ENCODE results near the gene USH2A.

USH2A gene

GRCh38 chr1:216389774-216390173 lies 33.5 kb downstream of the USH2A start:
- Histone ChIP-seq H3K36me3 (ENCODE audit: control insufficient read depth, insufficient read depth, low read length) (no peaks in the 10 kb centered on the region), H3K27me3 (replicated peaks; ENCODE audit: control insufficient read depth, insufficient read depth, low read length) (no peaks in the 10 kb centered on the region), H3K4me3 (replicated peaks; ENCODE audit: low read depth, low read length) (no peak overlapping the region)
- no peak for DNase-seq (ENCODE audit: extremely low read depth, insufficient read length)
- no peak for TF ChIP-seq CTCF (IDR thresholded peaks at IDR 0.05; ENCODE audit: insufficient read depth, low read length, poor library complexity, severe bottlenecking)

- no peak for DNase-seq (ENCODE audit: extremely low read depth, insufficient read length)
- no peaks in the 10 kb centered on the region for H3K36me3 ChIP-seq (ENCODE audit: control insufficient read depth, insufficient read depth, low read length)
- TF ChIP-seq CTCF (IDR thresholded peaks at IDR 0.05; ENCODE audit: insufficient read depth, low read length, poor library complexity, severe bottlenecking), result no peak
- no peaks in the 10 kb centered on the region for H3K27me3 ChIP-seq (replicated peaks; ENCODE audit: control insufficient read depth, insufficient read depth, low read length)
- H3K4me3 ChIP-seq (replicated peaks; ENCODE audit: low read depth, low read length), result no peak overlapping the region
These were observed 34.7 kb downstream of the USH2A start for GRCh38 chr1:216388558-216388957.

GRCh38 chr1:216387782-216388181 lies 35.5 kb downstream of the USH2A start:
- H3K27me3 ChIP-seq (replicated peaks; ENCODE audit: control insufficient read depth, insufficient read depth, low read length), result no peaks in the 10 kb centered on the region
- H3K4me3 ChIP-seq (replicated peaks; ENCODE audit: low read depth, low read length), result no peak overlapping the region
- no peak for TF ChIP-seq CTCF (IDR thresholded peaks at IDR 0.05; ENCODE audit: insufficient read depth, low read length, poor library complexity, severe bottlenecking)
- H3K36me3 ChIP-seq (ENCODE audit: control insufficient read depth, insufficient read depth, low read length), result no peaks in the 10 kb centered on the region
- no peak for DNase-seq (ENCODE audit: extremely low read depth, insufficient read length)

- no peaks in the 10 kb centered on the region for H3K27me3 ChIP-seq (replicated peaks; ENCODE audit: control insufficient read depth, insufficient read depth, low read length)
- no peak for TF ChIP-seq CTCF (IDR thresholded peaks at IDR 0.05; ENCODE audit: insufficient read depth, low read length, poor library complexity, severe bottlenecking)
- H3K36me3 ChIP-seq (ENCODE audit: control insufficient read depth, insufficient read depth, low read length), result no peaks in the 10 kb centered on the region
- no peak for DNase-seq (ENCODE audit: extremely low read depth, insufficient read length)
- H3K4me3 ChIP-seq (replicated peaks; ENCODE audit: low read depth, low read length), result no peak overlapping the region
These were observed 43.8 kb downstream of the USH2A start for GRCh38 chr1:216379441-216379840.

- H3K27me3 ChIP-seq (replicated peaks; ENCODE audit: control insufficient read depth, insufficient read depth, low read length), result no peaks in the 10 kb centered on the region
- TF ChIP-seq CTCF (IDR thresholded peaks at IDR 0.05; ENCODE audit: insufficient read depth, low read length, poor library complexity, severe bottlenecking), result no peak
- no peak for DNase-seq (ENCODE audit: extremely low read depth, insufficient read length)
- no peak overlapping the region for H3K4me3 ChIP-seq (replicated peaks; ENCODE audit: low read depth, low read length)
- H3K36me3 ChIP-seq (ENCODE audit: control insufficient read depth, insufficient read depth, low read length), result no peaks in the 10 kb centered on the region
These were observed 55.0 kb downstream of the USH2A start for GRCh38 chr1:216368249-216368648.

- no peak for DNase-seq (ENCODE audit: extremely low read depth, insufficient read length)
- no peak for TF ChIP-seq CTCF (IDR thresholded peaks at IDR 0.05; ENCODE audit: insufficient read depth, low read length, poor library complexity, severe bottlenecking)
- Histone ChIP-seq H3K27me3 (replicated peaks; ENCODE audit: control insufficient read depth, insufficient read depth, low read length) (no peaks in the 10 kb centered on the region), H3K36me3 (ENCODE audit: control insufficient read depth, insufficient read depth, low read length) (no peaks in the 10 kb centered on the region), H3K4me3 (replicated peaks; ENCODE audit: low read depth, low read length) (no peak overlapping the region)
These were observed 56.3 kb downstream of the USH2A start for GRCh38 chr1:216366979-216367378.
